Activated CD4-positive, alpha-beta memory T cell treated with anti-CD3 and anti-CD28 coated beads for 36 hours (primary cell): ENCODE data around the gene PSMC5. TPM values are rescaled to one million over a fixed set of nuclear protein-coding genes. Genes with fewer than 3 reads are reported as not detected.
A peak's percentile ranks its signal among the peaks of the same experiment; 100 is the strongest.
"Not testable (repeated sequence)": the region's sequence is repeated elsewhere in the genome, so short reads cannot be mapped to it uniquely, and the experiment has no call there.

ENCODE experiments used
- CTCF ChIA-PET: fragments of 350-600 bp; sonication (Branson Sonifier 250); formaldehyde crosslinking; loops from one replicate; lab custom pipeline; 2021; ENCODE audit warnings: antibody characterized with exemption, inconsistent platforms; lab: Charles Lee
- POLR2A ChIA-PET: fragments of 350-600 bp; sonication (Branson Sonifier 250); formaldehyde crosslinking; loops from one replicate; lab custom pipeline; 2021; ENCODE audit warnings: antibody characterized with exemption; lab: Charles Lee
- DNase-seq: peaks from one replicate; pipeline ENCODE4 v3.0.0-alpha.2; 2020
- H3K27ac Mint-ChIP-seq: one replicate; pipeline ENCODE4 v1.8.0; 2021; ENCODE audit warnings: mixed read lengths
- H3K27me3 Mint-ChIP-seq: one replicate; pipeline ENCODE4 v1.8.0; 2021; ENCODE audit warnings: mixed read lengths
- H3K36me3 Mint-ChIP-seq: one replicate; pipeline ENCODE4 v1.8.0; 2021; ENCODE audit warnings: mixed read lengths
- H3K4me1 Mint-ChIP-seq: one replicate; pipeline ENCODE4 v1.8.0; 2021; ENCODE audit warnings: low read depth, mixed read lengths
- H3K4me3 Mint-ChIP-seq: one replicate; pipeline ENCODE4 v1.8.0; 2021; ENCODE audit warnings: mild to moderate bottlenecking, mixed read lengths
- H3K9me3 Mint-ChIP-seq: one replicate; pipeline ENCODE4 v1.8.0; 2021; ENCODE audit warnings: mixed read lengths
- intact Hi-C: fragments of 100-400 bp; cut with micrococcal nuclease; formaldehyde crosslinking; loops from one replicate; pipeline ENCODE4 v1.15.1; 2023
- total RNA-seq, 2 experiments: library from RNA; stranded (reverse); gene quantifications; one replicate each; pipeline ENCODE4 v1.2.3, GENCODE V29; 2021

The PSMC5 gene
- total RNA-seq, result 100 to 1,000 TPM; 165 to 171 TPM

DNA sequence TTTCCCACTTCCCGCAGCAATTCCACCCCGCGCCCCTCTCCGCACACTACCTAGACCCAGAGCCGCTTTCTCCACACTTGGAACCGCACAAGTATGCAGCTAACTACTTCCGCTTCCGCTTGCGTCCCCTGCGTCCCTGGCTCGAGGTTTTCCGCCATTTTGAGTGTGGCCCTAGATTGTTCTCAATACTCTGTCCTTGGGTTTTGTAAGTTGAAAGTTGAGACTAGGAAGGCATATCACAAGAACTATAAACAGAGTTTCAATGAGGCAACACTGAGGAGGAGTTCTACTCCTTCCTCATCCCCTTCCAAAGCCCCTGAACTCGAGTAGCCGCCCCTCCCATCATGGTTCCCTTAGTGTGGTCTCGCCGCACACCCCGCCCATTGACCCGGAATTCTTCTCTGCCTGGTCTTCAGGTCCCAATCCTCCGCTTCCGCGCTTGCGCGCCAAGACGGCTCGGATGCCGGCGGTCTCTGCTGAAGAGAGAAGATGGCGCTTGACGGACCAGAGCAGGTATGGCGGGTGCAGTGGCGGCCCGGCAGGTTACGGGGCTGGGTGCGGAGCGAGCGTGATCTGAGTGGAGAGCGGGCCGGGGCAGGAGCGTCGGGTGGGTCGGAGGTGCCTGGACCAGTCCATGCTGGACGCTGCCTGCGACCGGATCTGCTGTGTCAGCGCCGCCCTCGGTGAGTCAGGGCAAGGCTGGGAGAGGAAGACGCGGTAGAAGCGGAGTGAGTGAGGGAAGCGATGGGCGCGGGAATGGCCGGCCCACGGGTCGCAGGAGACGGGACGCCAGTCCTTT lies at the start of gene PSMC5, which contains the start of gene FTSJ3:
TSS of gene PSMC5 (plus strand) at position 430 of the 799 bp plus-strand sequence. CDS start at position 490, 60 bp downstream.
TSS of gene FTSJ3 (minus strand) at position 662 of the 799 bp plus-strand sequence. CDS start 761 bp downstream, outside the sequence.
- peaks cover 74% of the 10 kb centered on the region for H3K36me3 Mint-ChIP-seq
- peak within 1 kb of the TSS; percentile 94 for H3K4me3 Mint-ChIP-seq
- peak; percentile 97 for DNase-seq
- ChIA-PET CTCF (interaction anchor here (1.0 to 1.9 kb wide), 3 partner anchors 10 to 22 kb away, joined by 4 to 7 read pairs (median 4); partner anchors contain the start of gene SMARCD2), POLR2A (interaction anchor here (1.5 to 4.5 kb wide), 3 partner anchors 14 to 85 kb away, joined by 5 to 29 read pairs (median 20); partner anchors contain the start of genes CCDC47, DDX42 and SMARCD2)
- no peaks in the 10 kb centered on the region for H3K9me3 Mint-ChIP-seq
- H3K4me1 Mint-ChIP-seq, result peaks cover 75% of the 10 kb centered on the region
- intact Hi-C loops, result loop anchor here (1.0 to 5.0 kb wide), 6 partner anchors 8 to 205 kb away; partner anchors contain the start of genes CCDC47, MAP3K3 and STRADA
- H3K27me3 Mint-ChIP-seq, result no peaks in the 10 kb centered on the region
- H3K27ac Mint-ChIP-seq, result peak within 1 kb of the TSS; percentile 98

DNA sequence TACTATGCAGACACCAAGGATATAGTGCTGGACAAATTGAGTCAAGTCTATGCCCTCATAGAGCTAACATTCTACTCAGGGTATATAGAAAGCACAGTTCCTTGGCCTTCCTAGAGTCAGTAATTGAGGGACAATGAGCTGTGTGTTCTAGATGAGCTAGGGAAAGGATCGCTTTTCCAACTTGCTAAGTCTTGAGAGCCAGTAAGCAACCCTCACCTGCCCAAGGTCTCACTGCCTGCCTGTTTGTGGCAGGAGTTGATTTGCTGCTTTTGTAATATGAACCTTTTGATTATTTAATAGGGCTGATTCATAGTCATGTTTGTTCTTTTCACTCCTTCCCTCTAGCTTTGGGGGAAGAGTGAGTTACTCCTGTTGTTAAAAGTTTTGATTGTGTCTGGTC lies 46.7 kb upstream of the PSMC5 start:
- intact Hi-C loops, result no loop called here
- peaks cover 69% of the 10 kb centered on the region for H3K4me1 Mint-ChIP-seq
- no peak overlapping the region for H3K4me3 Mint-ChIP-seq
- no peaks in the 10 kb centered on the region for H3K9me3 Mint-ChIP-seq
- no peaks in the 10 kb centered on the region for H3K27me3 Mint-ChIP-seq
- ChIA-PET POLR2A (interaction anchor here (0.7 kb wide), 2 partner anchors 43 to 60 kb away, joined by 3 read pairs; no protein-coding TSS in a partner anchor), CTCF (interaction anchor here (1.0 kb wide), 1 partner anchor 354 kb away, joined by 3 read pairs; no protein-coding TSS in a partner anchor)
- no peak for DNase-seq
- peak overlapping the region; percentile 28 for H3K27ac Mint-ChIP-seq
- H3K36me3 Mint-ChIP-seq, result peaks cover 12% of the 10 kb centered on the region

DNA sequence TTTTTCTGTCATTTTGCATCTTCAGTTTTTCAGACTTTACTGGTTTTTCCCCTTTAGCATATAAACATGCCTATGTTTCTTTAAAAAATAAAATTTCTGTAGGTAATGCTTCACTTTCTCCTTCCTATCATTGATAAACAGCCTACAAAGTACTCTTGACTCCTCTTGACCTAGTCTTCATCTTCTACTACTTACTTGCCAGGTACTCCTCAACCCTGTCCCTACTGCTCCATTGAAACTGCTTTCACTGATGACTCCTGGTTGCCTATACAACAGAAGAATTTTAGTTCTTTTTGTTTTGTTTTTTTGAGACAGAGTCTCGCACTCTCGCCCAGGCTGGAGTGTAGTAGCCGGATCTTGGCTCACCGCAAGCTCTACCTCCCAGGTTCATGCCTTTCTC lies 46.3 kb upstream of the PSMC5 start:
- intact Hi-C loops, result no loop called here
- no peaks in the 10 kb centered on the region for H3K27me3 Mint-ChIP-seq
- POLR2A ChIA-PET, result interaction anchor here (0.7 kb wide), 1 partner anchor 61 kb away, joined by 3 read pairs; no protein-coding TSS in a partner anchor
- H3K36me3 Mint-ChIP-seq, result peaks cover 11% of the 10 kb centered on the region
- CTCF ChIA-PET, result interaction anchor here (1.0 kb wide), 1 partner anchor 355 kb away, joined by 3 read pairs; no protein-coding TSS in a partner anchor
- H3K27ac Mint-ChIP-seq, result peak overlapping the region; percentile 28
- peaks cover 68% of the 10 kb centered on the region for H3K4me1 Mint-ChIP-seq
- DNase-seq, result no peak
- no peaks in the 10 kb centered on the region for H3K9me3 Mint-ChIP-seq
- H3K4me3 Mint-ChIP-seq, result no peak overlapping the region

DNA sequence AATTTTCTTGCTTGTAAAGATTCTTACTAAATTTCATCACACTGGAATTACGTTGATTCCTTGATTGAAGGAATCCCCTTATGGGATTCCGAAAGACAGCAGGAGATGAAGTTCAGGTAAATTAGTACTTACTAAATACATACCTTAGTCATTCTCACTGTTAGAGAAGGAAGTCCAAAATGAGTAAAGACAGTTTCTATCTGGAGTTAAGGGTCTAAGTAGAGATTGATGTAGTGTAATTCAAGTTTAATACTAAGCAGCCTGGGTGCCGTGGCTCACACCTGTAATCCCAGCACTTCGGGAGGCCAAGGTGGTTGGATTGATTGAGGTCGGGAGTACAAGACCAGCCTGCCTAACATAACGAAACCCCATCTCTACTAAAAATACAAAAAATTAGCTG lies 43.7 kb upstream of the PSMC5 start:
- intact Hi-C loops, result no loop called here
- Mint-ChIP-seq H3K9me3 (no peaks in the 10 kb centered on the region), H3K4me3 (no peak overlapping the region), H3K27me3 (no peaks in the 10 kb centered on the region), H3K36me3 (peaks cover 17% of the 10 kb centered on the region), H3K4me1 (peaks cover 48% of the 10 kb centered on the region), H3K27ac (peak overlapping the region; percentile 14)
- POLR2A ChIA-PET, result interaction anchor here (0.8 to 2.9 kb wide), 3 partner anchors 9 to 60 kb away, joined by 4 to 16 read pairs (median 6); partner anchors contain the start of genes CCDC47, DDX42 and STRADA
- DNase-seq, result peak; percentile 24
- CTCF ChIA-PET, result interaction anchor here (0.6 to 1.5 kb wide), 3 partner anchors 9 to 156 kb away, joined by 3 to 4 read pairs (median 3); partner anchors contain the start of genes CCDC47 and DDX42

DNA sequence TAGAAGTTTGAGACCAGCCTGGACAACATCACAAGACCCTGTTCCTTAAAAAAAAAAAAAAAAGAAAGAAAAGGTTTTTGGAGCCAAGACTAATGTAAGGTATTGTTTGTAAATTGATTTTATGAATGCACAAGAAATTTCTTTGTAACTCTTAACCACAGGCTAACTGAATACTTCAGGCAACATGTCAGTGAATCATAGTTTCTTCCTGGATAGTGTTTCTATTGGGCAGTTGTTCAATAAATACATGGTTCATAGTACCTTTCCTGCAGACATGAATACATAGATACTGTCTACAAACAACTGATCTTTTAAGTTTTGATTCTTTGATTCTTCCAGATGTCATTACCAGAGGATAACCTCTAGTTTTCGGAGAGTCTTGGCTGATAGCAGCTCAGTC lies 41.7 kb upstream of the PSMC5 start:
- intact Hi-C loops, result no loop called here
- POLR2A ChIA-PET, result interaction anchor here (2.0 kb wide), 1 partner anchor 43 kb away, joined by 6 read pairs; the partner anchor contains the start of gene STRADA
- no peaks in the 10 kb centered on the region for H3K9me3 Mint-ChIP-seq
- no peak overlapping the region for H3K4me3 Mint-ChIP-seq
- H3K27me3 Mint-ChIP-seq, result no peaks in the 10 kb centered on the region
- H3K4me1 Mint-ChIP-seq, result peaks cover 33% of the 10 kb centered on the region
- no peak overlapping the region for H3K27ac Mint-ChIP-seq
- no peak for DNase-seq
- CTCF ChIA-PET, result interaction anchor here (1.1 kb wide), 1 partner anchor 24 kb away, joined by 3 read pairs; no protein-coding TSS in a partner anchor
- H3K36me3 Mint-ChIP-seq, result peaks cover 12% of the 10 kb centered on the region

DNA sequence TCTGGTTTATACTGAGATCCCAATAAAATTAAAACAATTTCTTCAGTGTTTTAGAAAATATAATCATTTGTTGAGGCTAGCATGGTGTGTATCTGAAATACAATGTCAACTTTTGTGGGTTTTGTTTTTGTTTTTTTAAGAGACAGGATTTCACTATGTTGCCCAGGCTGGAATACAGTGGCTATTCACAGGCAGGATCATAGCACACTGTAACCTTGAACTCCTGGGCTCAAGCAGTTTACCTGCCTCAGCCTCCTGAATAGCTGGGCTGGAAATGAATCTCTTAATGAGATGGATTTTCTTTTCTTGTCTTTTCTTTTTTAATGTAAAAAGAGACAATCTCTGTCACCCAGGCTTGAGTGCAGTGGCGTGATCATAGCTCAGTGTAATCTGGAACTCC lies 41.1 kb upstream of the PSMC5 start:
- POLR2A ChIA-PET, result no interaction called here
- Mint-ChIP-seq H3K36me3 (peaks cover 12% of the 10 kb centered on the region), H3K9me3 (no peaks in the 10 kb centered on the region), H3K4me1 (peaks cover 28% of the 10 kb centered on the region), H3K27me3 (no peaks in the 10 kb centered on the region), H3K27ac (no peak overlapping the region), H3K4me3 (no peak overlapping the region)
- no peak for DNase-seq
- intact Hi-C loops, result no loop called here
- CTCF ChIA-PET, result interaction anchor here (1.1 kb wide), 2 partner anchors 24 to 361 kb away, joined by 3 read pairs; no protein-coding TSS in a partner anchor

DNA sequence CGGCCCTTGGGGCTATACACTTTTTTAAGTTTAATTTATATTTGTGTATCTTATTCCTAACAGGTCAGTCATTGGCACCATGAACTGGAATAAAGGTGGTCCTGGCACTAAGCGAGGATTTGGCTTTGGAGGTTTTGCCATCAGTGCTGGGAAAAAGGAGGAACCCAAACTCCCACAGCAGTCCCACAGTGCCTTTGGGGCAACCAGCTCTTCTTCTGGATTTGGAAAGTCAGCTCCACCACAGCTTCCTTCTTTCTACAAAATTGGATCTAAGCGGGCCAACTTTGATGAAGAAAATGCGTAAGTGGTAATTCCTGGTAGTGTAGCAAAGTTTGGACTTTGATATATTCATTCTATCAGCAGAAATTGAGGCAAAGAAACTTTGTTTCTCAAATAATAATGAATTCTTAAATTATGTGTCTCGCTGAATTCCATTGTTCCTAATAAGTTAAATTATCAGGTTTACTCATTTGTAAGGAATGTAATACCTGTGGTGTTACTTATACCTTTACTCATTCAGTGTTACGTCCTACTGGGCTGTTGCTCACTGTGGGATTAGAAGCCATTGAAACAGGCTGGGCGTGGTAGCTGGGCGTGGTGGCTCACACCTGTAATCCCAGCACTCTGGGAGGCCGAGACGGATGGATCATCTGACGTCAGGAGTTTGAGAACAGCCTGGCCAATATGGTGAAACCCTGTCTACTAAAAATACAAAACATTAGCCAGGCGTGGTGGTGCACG lies 40.1 kb upstream of the PSMC5 start:
- Mint-ChIP-seq H3K4me1 (peaks cover 25% of the 10 kb centered on the region), H3K27ac (no peak overlapping the region), H3K4me3 (no peak overlapping the region), H3K36me3 (peaks cover 14% of the 10 kb centered on the region), H3K27me3 (no peaks in the 10 kb centered on the region), H3K9me3 (no peaks in the 10 kb centered on the region)
- no peak for DNase-seq
- CTCF ChIA-PET, result interaction anchor here (1.1 kb wide), 1 partner anchor 362 kb away, joined by 3 read pairs; no protein-coding TSS in a partner anchor
- intact Hi-C loops, result no loop called here
- POLR2A ChIA-PET, result interaction anchor here (0.7 to 0.9 kb wide), 2 partner anchors 13 to 45 kb away, joined by 3 to 4 read pairs; no protein-coding TSS in a partner anchor

DNA sequence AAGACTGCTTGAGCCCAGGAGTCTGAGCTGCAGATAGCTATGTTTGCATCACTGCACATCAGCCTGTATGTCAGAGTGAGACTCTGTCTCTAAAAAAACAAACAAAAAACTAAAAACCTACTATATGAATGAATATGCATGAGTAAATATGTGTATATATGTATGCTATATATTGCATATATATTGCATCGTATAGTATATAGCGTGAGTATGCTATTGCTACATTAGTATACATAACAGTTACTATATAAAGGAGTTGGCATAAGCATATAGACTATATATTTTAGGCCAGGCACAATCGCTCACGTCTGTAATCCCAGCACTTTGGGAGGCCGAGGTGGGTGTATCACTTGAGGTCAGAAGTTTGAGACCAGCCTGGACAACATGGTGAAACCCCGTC lies 37.2 kb upstream of the PSMC5 start:
- POLR2A ChIA-PET, result no interaction called here
- no peaks in the 10 kb centered on the region for H3K9me3 Mint-ChIP-seq

DNA sequence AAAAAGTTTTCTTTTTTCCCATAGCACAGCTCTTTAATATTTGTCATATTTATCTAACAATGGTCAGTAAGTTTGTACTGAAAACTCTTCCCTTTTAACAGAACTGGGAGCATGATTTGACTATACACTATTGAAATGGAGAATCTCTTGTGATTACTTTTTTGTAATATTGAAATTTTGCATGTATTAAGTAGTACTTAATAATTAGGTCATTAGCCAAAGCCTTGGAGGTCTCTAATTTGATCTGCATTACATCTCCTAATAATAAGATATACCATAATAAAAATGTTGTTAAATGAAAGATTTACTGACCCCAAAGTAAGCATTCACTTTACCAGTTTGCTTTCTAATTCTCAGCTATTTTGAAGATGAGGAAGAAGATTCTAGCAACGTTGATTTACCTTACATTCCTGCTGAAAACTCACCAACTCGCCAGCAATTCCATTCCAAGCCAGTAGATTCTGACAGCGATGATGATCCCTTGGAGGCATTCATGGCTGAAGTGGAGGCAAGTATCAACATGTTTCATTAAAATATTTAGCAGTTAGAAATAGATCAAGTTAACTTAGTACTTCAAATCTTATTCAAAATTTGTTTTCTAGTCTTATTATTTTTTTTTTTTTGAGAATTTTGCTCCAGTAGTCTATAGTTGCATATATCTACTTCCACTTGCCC lies 35.0 kb upstream of the PSMC5 start:
- intact Hi-C loops, result no loop called here
- no peaks in the 10 kb centered on the region for H3K4me1 Mint-ChIP-seq
- no peak overlapping the region for H3K27ac Mint-ChIP-seq
- ChIA-PET CTCF (interaction anchor here (0.6 to 0.9 kb wide), 2 partner anchors 17 to 82 kb away, joined by 3 read pairs; no protein-coding TSS in a partner anchor), POLR2A (no interaction called here)
- H3K9me3 Mint-ChIP-seq, result no peaks in the 10 kb centered on the region
- no peaks in the 10 kb centered on the region for H3K27me3 Mint-ChIP-seq
- H3K4me3 Mint-ChIP-seq, result no peak overlapping the region
- H3K36me3 Mint-ChIP-seq, result peaks cover 42% of the 10 kb centered on the region
- DNase-seq, result no peak

More for the DNA sequence above, 37.2 kb upstream of the PSMC5 start:
- Mint-ChIP-seq H3K4me3 (no peak overlapping the region), H3K36me3 (peaks cover 30% of the 10 kb centered on the region), H3K27me3 (no peaks in the 10 kb centered on the region), H3K4me1 (peaks cover 2% of the 10 kb centered on the region), H3K27ac (no peak overlapping the region)
- CTCF ChIA-PET, result interaction anchor here (0.9 to 1.0 kb wide), 2 partner anchors 14 to 15 kb away, joined by 3 read pairs; no protein-coding TSS in a partner anchor
- DNase-seq, result no peak
- intact Hi-C loops, result no loop called here

DNA sequence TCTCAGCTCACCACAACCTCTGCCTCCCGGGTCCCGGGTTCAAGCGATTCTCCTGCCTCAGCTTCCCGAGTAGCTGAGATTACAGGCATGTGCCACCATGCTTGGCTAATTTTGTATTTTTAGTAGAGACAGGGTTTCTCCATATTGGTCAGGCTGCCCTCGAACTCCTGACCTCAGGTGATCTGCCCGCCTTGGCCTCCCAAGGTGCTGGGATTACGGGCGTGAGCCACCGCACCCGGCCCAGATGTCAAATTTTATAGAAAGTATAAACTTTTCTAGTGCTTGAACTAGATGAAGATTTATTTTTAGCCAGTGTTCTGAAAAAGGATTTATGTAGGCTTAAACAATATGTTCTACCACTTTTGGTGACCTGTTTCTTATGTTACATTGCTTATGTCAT lies 30.9 kb upstream of the PSMC5 start:
- DNase-seq, H3K27me3 Mint-ChIP-seq, H3K4me3 Mint-ChIP-seq, intact Hi-C loops, H3K4me1 Mint-ChIP-seq, H3K27ac Mint-ChIP-seq, POLR2A ChIA-PET, H3K9me3 Mint-ChIP-seq: not testable (repeated sequence)
- H3K36me3 Mint-ChIP-seq, result peaks cover 57% of the 10 kb centered on the region
- CTCF ChIA-PET, result interaction anchor here (0.6 kb wide), 1 partner anchor 233 kb away, joined by 3 read pairs; no protein-coding TSS in a partner anchor
